ENCODE results near the gene HOMER1. TPM values are rescaled to one million over a fixed set of nuclear protein-coding genes. Genes with fewer than 3 reads are reported as not detected.

HOMER1 gene
- total RNA-seq, 4 donors from 2014 or later: 3.3 to 73.2 (median 4.0) TPM; not detected in 1

DNA sequence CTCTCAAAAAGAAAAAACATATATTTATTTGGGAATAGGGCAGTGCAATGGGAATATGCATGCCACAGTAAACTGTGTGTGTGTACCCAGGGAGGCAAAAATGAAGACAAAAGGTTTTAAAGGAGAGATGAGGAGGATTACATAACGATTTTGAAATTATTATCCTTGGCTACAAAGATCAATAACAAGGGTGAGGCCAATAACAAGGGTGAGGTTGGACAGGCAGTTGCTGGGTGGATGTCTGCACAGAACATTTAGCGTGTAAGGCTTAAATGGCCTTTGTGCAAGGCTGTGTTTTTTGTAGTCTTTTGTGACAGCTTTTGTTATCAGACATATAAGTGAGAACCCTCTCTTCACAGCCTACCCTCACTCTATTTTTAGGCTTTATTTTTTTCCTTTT is 164.1 kb downstream of the HOMER1 start:
- H3K4me1 ChIP-seq: no peaks in the 10 kb centered on the region
- no peak for DNase-seq
- no peak overlapping the region for H3K4me3 ChIP-seq
- H3K27ac ChIP-seq: no peak overlapping the region
- H3K27me3 ChIP-seq: no peaks in the 10 kb centered on the region
- TF ChIP-seq POLR2AphosphoS5 (IDR thresholded peaks at IDR 0.05) (no peak), EP300 (IDR thresholded peaks at IDR 0.05; ENCODE audit: low read depth) (no peak), POLR2A (IDR thresholded peaks at IDR 0.05) (no peak)
- TF ChIP-seq, protein P1, sequence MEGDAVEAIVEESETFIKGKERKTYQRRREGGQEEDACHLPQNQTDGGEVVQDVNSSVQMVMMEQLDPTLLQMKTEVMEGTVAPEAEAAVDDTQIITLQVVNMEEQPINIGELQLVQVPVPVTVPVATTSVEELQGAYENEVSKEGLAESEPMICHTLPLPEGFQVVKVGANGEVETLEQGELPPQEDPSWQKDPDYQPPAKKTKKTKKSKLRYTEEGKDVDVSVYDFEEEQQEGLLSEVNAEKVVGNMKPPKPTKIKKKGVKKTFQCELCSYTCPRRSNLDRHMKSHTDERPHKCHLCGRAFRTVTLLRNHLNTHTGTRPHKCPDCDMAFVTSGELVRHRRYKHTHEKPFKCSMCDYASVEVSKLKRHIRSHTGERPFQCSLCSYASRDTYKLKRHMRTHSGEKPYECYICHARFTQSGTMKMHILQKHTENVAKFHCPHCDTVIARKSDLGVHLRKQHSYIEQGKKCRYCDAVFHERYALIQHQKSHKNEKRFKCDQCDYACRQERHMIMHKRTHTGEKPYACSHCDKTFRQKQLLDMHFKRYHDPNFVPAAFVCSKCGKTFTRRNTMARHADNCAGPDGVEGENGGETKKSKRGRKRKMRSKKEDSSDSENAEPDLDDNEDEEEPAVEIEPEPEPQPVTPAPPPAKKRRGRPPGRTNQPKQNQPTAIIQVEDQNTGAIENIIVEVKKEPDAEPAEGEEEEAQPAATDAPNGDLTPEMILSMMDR (IDR thresholded peaks at IDR 0.05): no peak
- intact Hi-C loops (cut with DNase I; ENCODE audit: low total_unique reads): loop anchor here (5.0 kb wide), 1 partner anchor 1777 kb away; no protein-coding TSS in a partner anchor
- WGBS, 2 donors (ENCODE audit: low coverage in 1 of 2): 67 to 72% methylated on average over 2 of the region's 2 CpGs
- no peaks in the 10 kb centered on the region for H3K36me3 ChIP-seq
- H3K9me3 ChIP-seq: no peaks in the 10 kb centered on the region
- in situ Hi-C loops (cut with MboI; ENCODE audit: low pct_ligation_motif_present in 1 of 4, low pct_unique_long_range_greater_than_20kb in 1 of 4, low sequenced_read_pairs in 3 of 4): no loop called here

DNA sequence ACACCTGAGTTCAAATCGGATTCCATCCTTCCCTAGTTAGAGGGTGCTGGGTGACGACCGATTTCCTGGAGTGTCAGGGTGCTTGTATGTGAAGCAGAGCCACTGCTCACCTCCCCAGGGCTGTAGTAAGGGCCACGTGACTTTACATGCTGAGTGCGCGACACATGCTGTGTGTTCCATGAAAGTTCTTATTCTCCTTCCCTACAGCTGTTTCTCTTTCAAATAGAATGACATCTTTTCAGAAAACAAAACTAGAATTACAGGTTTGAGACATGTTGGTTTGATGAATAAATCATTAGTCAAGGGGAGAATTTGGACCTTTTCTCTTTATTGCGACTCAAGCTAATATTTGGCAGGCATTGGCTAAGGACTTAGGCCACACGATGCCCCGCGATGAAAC is 164.9 kb downstream of the HOMER1 start:
- Histone ChIP-seq H3K4me1 (no peaks in the 10 kb centered on the region), H3K27ac (no peak overlapping the region), H3K27me3 (no peaks in the 10 kb centered on the region), H3K9me3 (no peaks in the 10 kb centered on the region), H3K4me3 (no peak overlapping the region), H3K36me3 (no peaks in the 10 kb centered on the region)
- DNase-seq: no peak
- WGBS, 2 donors (ENCODE audit: low coverage in 1 of 2): 84 to 91% methylated on average over 10 of the region's 10 CpGs
- TF ChIP-seq POLR2A (IDR thresholded peaks at IDR 0.05): no peak
- TF ChIP-seq POLR2AphosphoS5 (IDR thresholded peaks at IDR 0.05): no peak
- TF ChIP-seq EP300 (IDR thresholded peaks at IDR 0.05; ENCODE audit: low read depth): no peak
- TF ChIP-seq, protein P1 (IDR thresholded peaks at IDR 0.05): no peak
- intact Hi-C loops (cut with DNase I; ENCODE audit: low total_unique reads) (no loop called here), in situ Hi-C loops (cut with MboI; ENCODE audit: low pct_ligation_motif_present in 1 of 4, low pct_unique_long_range_greater_than_20kb in 1 of 4, low sequenced_read_pairs in 3 of 4) (no loop called here)

DNA sequence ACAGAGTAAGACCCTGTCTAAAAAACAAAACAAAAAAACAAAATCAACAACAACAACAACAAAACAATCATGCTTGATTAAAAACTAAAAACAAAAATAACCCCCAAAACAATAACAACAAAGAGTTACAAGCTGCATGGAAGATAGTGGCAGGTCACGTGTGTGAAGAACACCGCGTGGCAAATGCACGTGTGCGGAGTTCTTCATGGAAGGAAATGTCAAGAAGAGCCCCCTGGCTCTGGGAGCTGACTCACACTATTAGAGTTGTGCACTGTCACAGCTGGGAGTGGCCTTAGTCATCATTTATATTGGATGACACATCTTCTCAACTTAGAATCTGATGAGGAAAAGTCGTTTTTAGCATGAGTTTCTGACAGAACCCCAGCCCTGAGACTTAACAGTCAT is 167.5 kb downstream of the HOMER1 start:
- H3K4me1 ChIP-seq: no peaks in the 10 kb centered on the region
- in situ Hi-C loops (cut with MboI; ENCODE audit: low pct_ligation_motif_present in 1 of 4, low pct_unique_long_range_greater_than_20kb in 1 of 4, low sequenced_read_pairs in 3 of 4): no loop called here
- no peak for DNase-seq
- intact Hi-C loops (cut with DNase I; ENCODE audit: low total_unique reads): no loop called here
- no peak overlapping the region for H3K4me3 ChIP-seq
- no peaks in the 10 kb centered on the region for H3K36me3 ChIP-seq
- H3K9me3 ChIP-seq: no peaks in the 10 kb centered on the region
- no peak overlapping the region for H3K27ac ChIP-seq
- no peaks in the 10 kb centered on the region for H3K27me3 ChIP-seq
- 84 to 97% methylated on average over 5 to 6 of the region's 6 CpGs for WGBS, 2 donors (ENCODE audit: low coverage in 1 of 2)
- TF ChIP-seq, protein P1 (IDR thresholded peaks at IDR 0.05): no peak
- no peak for TF ChIP-seq POLR2A (IDR thresholded peaks at IDR 0.05)
- TF ChIP-seq POLR2AphosphoS5 (IDR thresholded peaks at IDR 0.05): no peak
- no peak for TF ChIP-seq EP300 (IDR thresholded peaks at IDR 0.05; ENCODE audit: low read depth)

DNA sequence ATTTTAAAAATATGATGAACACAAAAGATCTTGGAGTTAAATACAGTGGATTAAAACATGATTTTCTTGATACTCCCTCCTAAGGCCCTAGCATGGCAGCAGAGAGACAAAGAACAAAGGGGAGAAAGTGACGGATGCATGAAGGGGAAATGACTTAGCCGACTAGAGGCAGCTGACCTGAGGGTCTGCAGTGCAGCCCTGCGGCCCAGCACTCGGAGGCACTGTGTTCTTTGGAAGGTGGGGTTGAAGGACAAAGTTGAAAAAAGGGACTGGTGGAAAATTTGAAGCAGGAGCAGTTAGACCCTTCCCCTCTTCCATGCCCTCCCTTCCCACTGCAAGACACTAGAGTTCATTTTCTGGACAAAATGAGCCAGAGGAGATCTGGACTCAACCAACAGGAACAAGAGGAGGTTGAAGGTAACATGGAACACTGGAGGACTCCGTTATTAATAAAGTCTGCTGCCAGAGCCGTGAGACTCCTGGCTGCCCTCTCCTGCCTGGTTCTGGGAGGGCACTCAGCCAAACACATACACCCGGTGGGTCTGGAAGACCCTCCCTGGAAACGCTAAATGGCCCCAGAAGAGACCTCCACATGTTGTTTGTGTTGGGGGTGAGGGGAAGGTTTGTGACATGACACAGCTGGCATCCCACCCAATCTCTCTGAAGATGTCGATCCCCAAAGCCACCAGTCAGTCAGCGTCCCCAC is 179.9 kb downstream of the HOMER1 start:
- Histone ChIP-seq H3K27me3 (no peaks in the 10 kb centered on the region), H3K36me3 (no peaks in the 10 kb centered on the region), H3K27ac (no peak overlapping the region), H3K4me3 (no peak overlapping the region), H3K9me3 (no peaks in the 10 kb centered on the region), H3K4me1 (no peaks in the 10 kb centered on the region)
- DNase-seq: no peak
- in situ Hi-C loops (cut with MboI; ENCODE audit: low pct_ligation_motif_present in 1 of 4, low pct_unique_long_range_greater_than_20kb in 1 of 4, low sequenced_read_pairs in 3 of 4) (no loop called here), intact Hi-C loops (cut with DNase I; ENCODE audit: low total_unique reads) (no loop called here)
- no peak for TF ChIP-seq POLR2A (IDR thresholded peaks at IDR 0.05)
- TF ChIP-seq, protein P1 (IDR thresholded peaks at IDR 0.05): no peak
- 81 to 87% methylated on average over 3 to 10 of the region's 10 CpGs for WGBS, 2 donors (ENCODE audit: low coverage in 1 of 2)

Data from transverse colon (tissue), 4 donors.